Transverse colon (tissue), 3 donors: ENCODE data around the gene IL16.

Source experiments
- CTCF ChIP-seq, 5 experiments: fragments of 200-600 bp in 3 of 5; fragments of 450-650 bp in 2 of 5; sonication (generic) in 3 of 5; IDR thresholded peaks; 1 replicate in 2 of 5; 2 replicates in 3 of 5; pipeline ENCODE4 v1.5.1; 2016 to 2017; ENCODE audit warnings: antibody characterized with exemption in 5 of 5, inconsistent platforms in 3 of 5, mild to moderate bottlenecking in 2 of 5, moderate library complexity in 1 of 5
- POLR2A ChIP-seq: fragments of 450-650 bp; IDR thresholded peaks from one replicate; pipeline ENCODE4 v1.6.1; 2016; ENCODE audit warnings: antibody characterized with exemption, mild to moderate bottlenecking, moderate library complexity

DNA sequence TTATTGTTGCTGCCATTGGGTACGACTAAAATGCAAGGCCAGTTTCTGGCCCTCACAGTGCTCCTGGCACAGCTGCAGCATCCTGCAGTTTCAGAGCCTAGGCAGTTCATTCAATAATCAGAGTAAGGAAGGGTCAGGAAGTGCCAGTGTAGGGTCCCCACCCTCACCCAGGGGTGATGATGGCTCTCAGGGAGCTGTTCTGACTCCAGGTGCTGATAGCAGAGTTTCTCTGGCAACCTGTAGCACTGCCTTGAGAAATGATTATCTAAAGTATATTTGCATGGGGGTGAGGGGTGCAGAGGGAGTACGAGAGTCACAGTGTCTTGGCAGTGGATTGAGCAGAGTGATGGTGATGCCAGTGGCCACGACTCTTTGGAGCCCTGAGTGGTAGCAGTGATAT is 15.5 kb upstream of the IL16 start:
- TF ChIP-seq CTCF (IDR thresholded peaks at IDR 0.05) (no peak), POLR2A (no peak)
